Measurements from ENCODE around the gene FSIP2.

Gene FSIP2

GRCh38 chr2:185813707-185814106 is 75.1 kb downstream of the FSIP2 start:
- TF ChIP-seq ARNTL (CRISPR knock-in tag; IDR thresholded peaks at IDR 0.05; ENCODE audit: borderline replicate concordance, low read depth) (no peak), SNAI2 (CRISPR knock-in tag; IDR thresholded peaks at IDR 0.05) (no peak), ZNF8 (CRISPR knock-in tag; IDR thresholded peaks at IDR 0.05) (no peak), GLIS3 (CRISPR knock-in tag; IDR thresholded peaks at IDR 0.05) (no peak), ZNF70 (CRISPR knock-in tag; IDR thresholded peaks at IDR 0.05) (no peak), PATZ1 (CRISPR knock-in tag; IDR thresholded peaks at IDR 0.05; ENCODE audit: borderline replicate concordance) (no peak), POU6F1 (CRISPR knock-in tag; IDR thresholded peaks at IDR 0.05; ENCODE audit: borderline replicate concordance, low read depth) (no peak), ZNF565 (CRISPR knock-in tag; conservative IDR thresholded peaks at IDR 0.05; ENCODE audit: low read depth) (no peak)
- ATAC-seq = no peak

GRCh38 chr2:185817991-185818390 is 79.4 kb downstream of the FSIP2 start:
- TF ChIP-seq ZFP30 (CRISPR knock-in tag; IDR thresholded peaks at IDR 0.05) = no peak
- TF ChIP-seq GLIS3 (CRISPR knock-in tag; IDR thresholded peaks at IDR 0.05) = no peak
- no peak for TF ChIP-seq ZNF565 (CRISPR knock-in tag; conservative IDR thresholded peaks at IDR 0.05; ENCODE audit: low read depth)
- no peak for TF ChIP-seq TOX (CRISPR knock-in tag; IDR thresholded peaks at IDR 0.05; ENCODE audit: borderline replicate concordance)
- no peak for TF ChIP-seq SNAI2 (CRISPR knock-in tag; IDR thresholded peaks at IDR 0.05)
- TF ChIP-seq ZFP3 (CRISPR knock-in tag; IDR thresholded peaks at IDR 0.05) = no peak
- TF ChIP-seq ARNTL (CRISPR knock-in tag; IDR thresholded peaks at IDR 0.05; ENCODE audit: borderline replicate concordance, low read depth) = no peak
- no peak for TF ChIP-seq OSR1 (CRISPR knock-in tag; IDR thresholded peaks at IDR 0.05)
- TF ChIP-seq ZNF8 (CRISPR knock-in tag; IDR thresholded peaks at IDR 0.05) = no peak
- TF ChIP-seq RARB (CRISPR knock-in tag; IDR thresholded peaks at IDR 0.05) = no peak
- no peak for TF ChIP-seq ZNF70 (CRISPR knock-in tag; IDR thresholded peaks at IDR 0.05)
- no peak for TF ChIP-seq PPARA (CRISPR knock-in tag; IDR thresholded peaks at IDR 0.05; ENCODE audit: borderline replicate concordance)
- no peak for TF ChIP-seq TCF4 (CRISPR knock-in tag; IDR thresholded peaks at IDR 0.05; ENCODE audit: borderline replicate concordance)
- no peak for TF ChIP-seq CREB5 (CRISPR knock-in tag; IDR thresholded peaks at IDR 0.05; ENCODE audit: low read depth)
- no peak for TF ChIP-seq ESRRG (CRISPR knock-in tag; IDR thresholded peaks at IDR 0.05)
- TF ChIP-seq ISL1 (CRISPR knock-in tag; IDR thresholded peaks at IDR 0.05) = no peak
- no peak for TF ChIP-seq CSRNP3 (CRISPR knock-in tag; IDR thresholded peaks at IDR 0.05)
- no peak for TF ChIP-seq POU6F1 (CRISPR knock-in tag; IDR thresholded peaks at IDR 0.05; ENCODE audit: borderline replicate concordance, low read depth)
- ATAC-seq = no peak

- no peak for ATAC-seq
- TF ChIP-seq CSRNP3 (CRISPR knock-in tag; IDR thresholded peaks at IDR 0.05) = no peak
- no peak for TF ChIP-seq ISL1 (CRISPR knock-in tag; IDR thresholded peaks at IDR 0.05)
- TF ChIP-seq PATZ1 (CRISPR knock-in tag; IDR thresholded peaks at IDR 0.05; ENCODE audit: borderline replicate concordance) = no peak
- no peak for TF ChIP-seq ZNF70 (CRISPR knock-in tag; IDR thresholded peaks at IDR 0.05)
- no peak for TF ChIP-seq CSDC2 (CRISPR knock-in tag; IDR thresholded peaks at IDR 0.05)
- no peak for TF ChIP-seq ZC3H10 (CRISPR knock-in tag; IDR thresholded peaks at IDR 0.05)
- TF ChIP-seq TCF4 (CRISPR knock-in tag; IDR thresholded peaks at IDR 0.05; ENCODE audit: borderline replicate concordance) = no peak
- TF ChIP-seq ARNTL (CRISPR knock-in tag; IDR thresholded peaks at IDR 0.05; ENCODE audit: borderline replicate concordance, low read depth) = no peak
- no peak for TF ChIP-seq BACH2 (CRISPR knock-in tag; IDR thresholded peaks at IDR 0.05; ENCODE audit: borderline replicate concordance)
- TF ChIP-seq CREB5 (CRISPR knock-in tag; IDR thresholded peaks at IDR 0.05; ENCODE audit: low read depth) = no peak
- no peak for TF ChIP-seq POU6F1 (CRISPR knock-in tag; IDR thresholded peaks at IDR 0.05; ENCODE audit: borderline replicate concordance, low read depth)
- TF ChIP-seq ZFP30 (CRISPR knock-in tag; IDR thresholded peaks at IDR 0.05) = no peak
- TF ChIP-seq ZNF8 (CRISPR knock-in tag; IDR thresholded peaks at IDR 0.05) = no peak
- TF ChIP-seq PPARA (CRISPR knock-in tag; IDR thresholded peaks at IDR 0.05; ENCODE audit: borderline replicate concordance) = no peak
These were observed 82.9 kb downstream of the FSIP2 start for GRCh38 chr2:185821467-185821866.
